Raji (cell line): ENCODE measurements around the gene OR10A3.

ENCODE experiments used
- POLR2A ChIP-seq: IDR thresholded peaks from 2 replicates; pipeline ENCODE4 v1.6.1; 2011; ENCODE audit warnings: low read depth, low read length, control low read depth; ENCODE audit not compliant: insufficient read depth

Gene OR10A3

DNA sequence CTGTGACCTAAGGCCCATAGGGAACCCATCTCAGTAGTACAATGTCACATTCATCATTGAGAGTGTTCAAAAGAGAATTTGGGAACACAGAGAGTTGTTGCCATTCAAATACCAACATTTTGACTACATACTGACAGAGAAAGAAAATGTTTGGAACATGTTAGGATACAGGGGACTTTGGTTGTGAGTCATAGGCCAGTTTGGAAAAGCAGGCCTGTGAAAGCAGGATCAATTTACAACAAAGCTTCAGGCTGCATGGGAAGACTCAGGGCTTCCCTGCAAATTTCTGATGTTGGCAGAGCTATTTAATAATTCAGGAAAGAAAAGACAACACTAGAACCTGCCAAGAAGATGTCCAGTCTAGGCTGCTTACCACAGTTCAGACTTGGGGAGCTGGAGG lies 23.4 kb upstream of the OR10A3 start:
- TF ChIP-seq POLR2A, result no peak

DNA sequence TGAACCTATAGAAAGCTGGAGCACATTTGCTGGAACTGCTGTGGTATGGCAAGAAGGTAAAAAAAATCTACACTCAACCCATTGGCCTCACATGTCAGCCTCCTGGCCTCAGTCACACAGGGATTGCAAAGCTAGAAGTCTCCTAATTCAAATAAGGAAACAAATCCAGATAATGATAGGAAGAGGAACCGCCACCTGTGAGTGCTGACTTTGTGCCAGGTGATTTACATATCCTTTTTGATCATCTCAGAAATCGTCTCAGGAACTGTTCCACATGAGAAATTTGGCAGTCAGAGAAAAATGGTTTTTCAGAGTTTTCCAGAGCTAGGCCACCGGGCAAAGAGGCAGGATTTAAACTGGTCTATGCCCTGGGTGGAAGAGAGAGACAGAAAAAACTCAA lies 22.8 kb upstream of the OR10A3 start:
- no peak for TF ChIP-seq POLR2A

DNA sequence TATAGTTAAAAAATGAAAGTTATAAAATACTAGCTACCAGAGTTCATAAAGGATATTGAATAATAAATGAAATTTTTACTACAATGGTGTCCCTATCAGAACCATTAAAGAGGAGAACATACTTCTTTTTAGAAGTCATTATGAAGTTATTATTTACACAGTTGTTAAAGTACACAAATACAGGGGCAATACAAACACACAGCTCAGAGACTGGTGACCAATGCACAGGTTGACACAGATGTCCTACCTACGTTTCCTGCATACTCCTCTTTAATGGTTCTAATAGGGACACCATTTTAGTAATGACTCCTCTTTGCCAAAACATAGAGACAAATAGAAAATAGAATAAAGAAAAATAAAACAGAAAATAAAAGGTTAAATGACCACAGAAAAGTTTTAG lies 13.7 kb upstream of the OR10A3 start:
- no peak for TF ChIP-seq POLR2A

DNA sequence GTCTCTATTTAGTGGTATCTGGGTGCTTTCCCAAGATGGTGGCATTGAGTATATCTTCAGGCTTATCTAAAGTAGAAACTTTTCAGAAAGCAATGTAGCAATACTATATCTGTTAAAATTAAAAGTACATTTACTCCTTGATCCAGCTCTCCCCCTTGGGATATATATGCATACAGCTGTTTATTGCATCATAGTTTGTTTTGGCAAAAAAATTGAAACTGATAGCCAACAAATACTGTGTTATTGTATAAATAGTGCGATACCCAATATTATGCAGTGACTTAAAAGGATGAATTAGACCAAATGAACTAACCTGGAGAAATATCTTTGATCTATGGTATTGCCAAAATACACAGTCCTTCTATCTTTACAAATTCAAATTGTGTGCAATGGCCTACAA lies 8.4 kb upstream of the OR10A3 start:
- TF ChIP-seq POLR2A, result no peak

DNA sequence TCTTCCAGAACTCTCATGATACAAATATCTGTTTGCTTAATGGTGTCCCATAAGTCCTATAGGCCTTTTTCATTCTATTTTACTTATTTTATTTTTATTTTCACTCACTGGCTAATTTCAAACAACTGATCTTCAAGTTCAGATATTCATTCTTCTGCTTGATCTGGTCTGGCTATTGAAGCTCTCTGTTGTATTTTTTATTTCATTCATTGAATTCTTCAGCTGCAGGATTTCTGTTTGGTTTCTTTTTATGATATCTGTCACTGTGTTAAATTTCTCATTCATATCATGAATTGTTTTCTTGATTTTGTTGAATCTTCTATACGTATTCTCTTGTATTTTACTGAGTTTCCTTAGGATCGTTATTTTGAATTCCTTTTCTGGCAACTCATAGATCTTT lies 2.6 kb upstream of the OR10A3 start:
- TF ChIP-seq POLR2A, result no peak

DNA sequence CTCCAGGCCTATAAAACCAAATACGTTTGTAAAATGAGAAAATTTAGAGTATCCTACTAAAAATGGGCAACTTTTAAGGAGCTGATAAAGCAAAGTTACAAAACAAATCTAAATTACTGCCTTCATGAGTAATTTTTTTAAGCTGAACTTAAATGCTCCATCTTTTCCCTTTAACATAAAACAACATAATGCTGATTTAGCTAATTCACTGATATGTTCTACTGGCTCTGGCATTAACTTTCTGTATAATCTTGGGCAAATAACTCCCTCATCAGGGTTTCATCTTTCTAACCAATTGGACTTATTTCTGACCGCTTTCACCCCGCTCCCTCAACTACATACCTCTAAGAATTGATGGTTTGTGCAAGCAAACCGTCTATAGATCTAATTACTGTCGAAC lies 362 bp downstream of the OR10A3 start:
- TF ChIP-seq POLR2A, result no peak

DNA sequence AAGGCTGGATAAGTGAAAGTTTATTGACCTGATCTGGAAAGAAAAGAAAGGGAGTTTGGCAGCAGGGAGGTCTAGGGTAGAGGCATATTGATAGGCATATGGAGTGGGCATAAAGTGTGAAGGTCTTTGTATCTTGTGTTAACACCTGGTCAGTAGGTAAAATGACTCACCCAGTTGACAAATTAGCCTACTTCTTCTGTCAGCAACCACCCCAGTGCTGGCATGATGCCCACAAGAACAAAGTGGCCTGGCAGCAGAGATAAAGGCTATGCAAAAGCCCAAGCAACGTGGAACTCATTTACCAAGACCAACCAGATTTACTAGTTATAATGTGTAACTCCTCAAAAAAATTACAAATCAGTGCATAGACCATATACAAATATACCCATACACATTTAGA lies 4.9 kb downstream of the OR10A3 start:
- TF ChIP-seq POLR2A, result no peak

DNA sequence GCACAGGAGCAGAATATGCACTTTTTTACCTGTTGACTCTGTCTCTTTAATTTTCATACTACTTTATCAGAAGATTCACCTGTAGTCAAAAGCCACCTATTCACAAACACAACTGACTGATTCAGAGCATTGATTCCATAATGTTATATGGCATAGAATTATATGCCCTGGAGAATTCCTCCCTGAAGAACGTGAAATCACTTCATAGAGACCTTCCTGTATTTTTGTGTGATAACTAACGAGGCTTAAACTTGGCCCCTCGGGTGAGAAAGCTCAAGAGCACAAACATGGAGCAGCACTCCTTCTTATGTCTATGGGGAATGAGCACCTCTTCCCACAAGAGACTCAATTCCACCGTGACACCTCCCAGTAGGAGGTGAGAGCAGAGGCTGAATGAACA lies 10.3 kb downstream of the OR10A3 start, which contains the start of gene OR10A6:
OR10A6 (minus strand) TSS at position 101 of the 400 bp plus-strand sequence. CDS start 2,606 bp downstream, outside the sequence.
- no peak for TF ChIP-seq POLR2A

DNA sequence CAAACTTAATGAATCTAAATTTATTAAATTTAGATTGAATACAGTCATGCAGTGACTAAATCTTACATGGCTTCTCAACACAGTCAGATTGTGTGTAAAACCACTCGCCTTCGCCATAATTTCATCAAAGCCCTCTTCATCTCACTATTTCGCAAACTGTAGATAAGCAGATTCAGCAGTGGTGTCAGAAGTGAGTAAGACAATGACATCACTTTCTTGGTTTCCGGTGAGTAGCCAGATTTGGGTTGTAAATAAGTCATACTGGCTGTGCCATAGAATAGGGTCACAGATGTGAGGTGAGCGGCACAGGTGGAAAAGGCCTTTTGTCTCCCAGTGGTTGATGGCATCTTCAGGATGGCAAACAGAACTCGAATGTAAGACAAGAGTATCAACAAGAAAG lies 13.9 kb downstream of the OR10A3 start:
- no peak for TF ChIP-seq POLR2A

DNA sequence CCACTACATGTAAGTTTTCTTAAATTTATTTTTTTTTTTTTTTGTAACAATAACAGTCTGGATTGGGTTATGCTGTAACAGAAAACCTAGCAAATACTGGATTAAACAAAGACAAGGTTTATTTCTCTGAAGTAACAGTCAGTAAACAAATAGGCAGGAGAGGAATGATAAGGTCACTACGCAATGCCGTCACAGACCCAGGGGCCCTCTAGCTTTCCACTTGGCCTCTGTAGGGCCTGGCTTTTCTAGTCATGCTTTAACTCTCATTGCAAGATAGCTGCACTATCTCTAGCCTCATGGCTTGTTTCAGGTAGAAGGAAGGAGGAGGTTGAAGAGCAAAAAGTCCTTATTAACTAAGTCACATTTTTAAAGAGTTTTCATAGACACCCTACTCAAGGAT lies 17.0 kb downstream of the OR10A3 start:
- TF ChIP-seq POLR2A, result no peak

DNA sequence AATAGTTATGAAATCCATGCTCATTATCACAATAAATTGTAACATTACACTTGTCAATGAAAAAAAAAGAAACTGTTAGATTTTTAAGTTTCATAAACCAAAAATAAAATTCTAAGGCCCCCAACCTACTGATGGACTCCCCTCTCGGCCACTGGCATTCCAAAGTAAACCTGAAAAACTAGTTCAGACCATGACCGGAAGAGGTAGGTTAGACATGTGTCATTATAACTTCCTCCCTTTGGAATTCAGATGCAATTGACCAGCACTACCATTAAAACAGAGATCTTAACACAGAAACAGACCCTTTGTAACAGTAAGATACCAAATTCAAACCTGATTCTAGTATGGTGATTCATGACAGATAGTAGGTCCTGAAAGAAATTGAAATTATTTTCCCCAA lies 23.4 kb downstream of the OR10A3 start:
- TF ChIP-seq POLR2A, result no peak

DNA sequence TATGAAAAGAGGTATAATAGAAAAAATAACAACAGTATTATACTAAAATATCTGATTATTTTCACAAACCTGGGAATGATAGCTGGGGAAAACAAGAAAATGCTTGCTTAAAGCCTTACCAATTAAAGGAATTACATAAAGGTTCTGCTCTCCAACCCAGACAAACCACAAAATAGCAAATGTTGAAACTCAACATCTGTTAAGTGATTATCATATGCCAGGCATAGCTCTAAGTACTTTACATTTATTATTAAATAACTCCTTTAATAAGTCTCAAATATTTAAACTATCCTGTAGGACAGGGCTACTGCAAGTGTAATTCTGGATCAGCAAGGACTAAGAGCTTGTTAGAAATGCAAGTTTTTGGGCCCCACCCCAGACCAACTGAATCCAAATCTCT lies 30.5 kb downstream of the OR10A3 start:
- TF ChIP-seq POLR2A, result no peak

DNA sequence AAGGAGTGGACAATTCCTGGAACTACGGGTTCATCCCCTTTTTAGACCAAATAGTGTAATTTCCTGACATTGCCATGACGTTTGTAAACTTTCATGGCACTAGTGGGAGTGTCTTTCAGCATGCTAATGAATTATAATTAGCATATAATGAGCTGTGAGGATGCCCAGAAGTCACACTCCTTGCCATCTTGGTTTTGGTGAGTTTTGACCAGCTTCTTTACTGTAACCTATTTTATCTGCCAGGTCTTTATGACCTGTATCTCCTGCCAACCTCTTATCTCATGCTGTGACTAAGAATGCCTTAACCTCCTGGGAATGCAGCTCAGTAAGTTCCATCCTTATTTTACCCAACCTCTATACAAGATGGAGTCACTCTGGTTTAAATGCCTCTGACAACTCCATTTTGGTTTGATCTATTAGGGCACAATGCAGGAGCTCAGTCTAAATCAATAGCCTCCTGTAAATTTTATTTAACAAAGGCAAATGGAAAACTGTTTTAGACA lies 31.2 kb downstream of the OR10A3 start:
- no peak for TF ChIP-seq POLR2A

DNA sequence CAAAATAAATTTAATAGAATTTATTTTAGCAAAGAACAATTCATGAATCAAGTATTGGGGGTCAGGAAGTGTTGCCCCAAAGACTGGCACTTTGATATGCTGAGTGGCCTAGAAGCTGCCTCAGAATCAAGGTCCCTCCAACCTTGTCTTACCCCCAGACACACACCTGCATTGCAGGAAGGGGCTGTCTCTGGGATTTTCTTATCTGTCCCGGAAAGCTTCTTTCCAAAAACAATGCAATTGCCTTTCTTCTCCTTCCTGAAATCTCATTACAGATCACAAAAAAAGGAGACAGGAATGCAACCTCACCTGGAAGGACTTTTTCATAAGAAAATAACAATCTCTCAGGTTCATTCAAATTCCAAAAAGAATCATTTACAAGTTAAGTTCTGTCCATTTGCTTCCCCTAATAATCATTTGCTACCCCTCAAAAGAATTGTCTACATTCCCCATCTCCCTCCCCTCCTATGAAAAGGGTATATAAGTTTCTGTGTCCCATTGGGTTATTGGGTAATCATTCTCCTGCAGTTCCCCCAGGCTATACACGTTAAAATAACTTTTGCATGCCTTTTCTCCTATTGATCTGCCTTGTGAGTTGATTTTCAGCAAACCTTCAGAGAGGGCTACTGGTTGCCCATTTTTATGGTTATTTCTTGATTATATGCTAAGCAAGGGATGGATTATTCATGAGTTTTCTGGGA lies 31.8 kb downstream of the OR10A3 start:
- TF ChIP-seq POLR2A, result no peak

DNA sequence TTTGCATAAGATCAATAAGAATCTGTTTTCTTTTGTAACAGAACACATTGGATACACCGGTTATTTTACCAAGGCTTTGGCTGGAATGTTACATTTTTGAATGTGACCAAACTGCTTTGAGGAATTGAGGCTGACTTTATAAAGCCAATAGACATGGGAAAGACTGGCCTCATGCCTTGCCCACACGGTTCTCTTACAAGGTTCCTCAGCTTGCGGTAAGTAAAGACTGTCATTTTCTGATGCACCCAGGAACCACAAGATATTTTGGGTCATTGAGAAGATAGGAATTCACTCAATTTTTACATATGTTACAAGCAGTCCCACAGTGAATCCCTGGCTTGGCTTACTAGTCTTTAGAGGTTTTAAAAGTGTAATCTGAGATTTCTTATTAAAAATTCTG lies 34.4 kb downstream of the OR10A3 start:
- TF ChIP-seq POLR2A, result no peak

DNA sequence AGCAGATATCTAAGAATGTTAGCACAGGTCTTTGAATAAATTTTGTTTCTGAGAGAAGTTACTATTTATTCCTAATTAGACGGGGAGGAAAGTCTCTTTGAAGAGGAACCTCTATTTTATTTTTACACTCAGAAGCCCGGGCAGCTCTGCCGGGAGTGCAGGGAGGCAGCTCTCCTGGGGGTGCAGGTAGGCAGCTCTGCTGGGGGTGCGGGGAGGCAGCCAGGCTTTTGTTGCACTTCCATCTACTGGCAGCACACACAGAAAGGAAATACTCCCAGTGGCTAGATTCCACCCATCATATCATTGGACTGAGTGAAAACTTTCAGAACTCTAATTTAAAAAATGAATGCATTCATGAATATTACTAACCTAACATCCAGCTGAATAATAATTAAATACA lies 35.0 kb downstream of the OR10A3 start:
- no peak for TF ChIP-seq POLR2A

DNA sequence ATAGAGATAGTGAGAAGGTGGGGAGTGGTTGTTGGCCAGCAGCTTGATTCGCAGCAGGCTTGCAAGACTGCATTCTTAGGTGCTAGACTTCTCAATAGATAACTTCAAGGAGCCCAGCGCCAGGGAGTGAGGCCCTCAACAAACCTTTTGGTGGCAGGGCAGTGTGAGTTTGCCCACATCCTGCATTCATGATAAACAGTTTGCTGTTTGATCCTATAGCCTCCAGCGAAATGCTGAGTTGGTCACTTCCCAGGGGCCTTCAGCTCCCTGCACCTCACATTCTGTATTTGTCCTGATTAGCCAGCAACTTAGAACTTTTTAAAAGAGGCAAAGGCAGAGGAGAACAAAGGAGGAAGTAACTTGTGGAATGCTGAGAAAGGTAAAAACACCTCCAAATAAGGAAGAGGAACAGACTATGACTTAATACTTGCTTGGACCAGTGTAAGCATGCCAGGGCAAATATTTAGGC lies 35.5 kb downstream of the OR10A3 start:
- no peak for TF ChIP-seq POLR2A
